CD4-positive, alpha-beta memory T cell (primary cell): Measurements from ENCODE around the gene SIGLECL1. TPM values are rescaled to one million over a fixed set of nuclear protein-coding genes. Genes with fewer than 3 reads are reported as not detected.

Source experiments
- microRNA-seq: library from miRNA; unstranded; fragments of <30 nt; microRNA quantifications from one replicate; pipeline ENCODE4 v1.2.0, GENCODE V29; 2021; ENCODE audit warnings: borderline replicate concordance, borderline number of aligned reads, borderline microRNAs expressed, mixed read lengths
- polyA plus RNA-seq, 2 donors: library from polyadenylated mRNA; unstranded; fragments of 300-500 nt; fragmentation: Illumina TruSeq; gene quantifications; one replicate each; pipeline ENCODE4 v1.2.3, GENCODE V29; 2021
- total RNA-seq, 2 experiments: library from RNA; stranded (reverse); gene quantifications; one replicate each; pipeline ENCODE4 v1.2.3, GENCODE V29; 2021

The SIGLECL1 gene
- total and polyA plus RNA-seq, 4 experiments from 2014 or later, result not detected

Small RNAs within 50 kb of the gene (microRNA-seq; reads per million reads assigned to microRNA genes)
- gene MIR8074, result not detected

Other genes starting within 250 kb of the SIGLECL1 start
- not detected for gene KLK8, start 249.5 kb upstream of the SIGLECL1 start, total RNA-seq
- not detected for gene KLK8, start 249.5 kb upstream of the SIGLECL1 start, polyA plus RNA-seq
- gene KLK10, start 231.4 kb upstream of the SIGLECL1 start, total RNA-seq, result not detected
- gene KLK10, start 231.4 kb upstream of the SIGLECL1 start, polyA plus RNA-seq, result not detected
- not detected for gene KLK11, start 224.5 kb upstream of the SIGLECL1 start, total RNA-seq
- not detected for gene KLK11, start 224.5 kb upstream of the SIGLECL1 start, polyA plus RNA-seq
- gene KLK12, start 216.1 kb upstream of the SIGLECL1 start, total RNA-seq, result not detected
- not detected for gene KLK12, start 216.1 kb upstream of the SIGLECL1 start, polyA plus RNA-seq
- not detected for gene KLK13, start 186.0 kb upstream of the SIGLECL1 start, total RNA-seq
- not detected for gene KLK13, start 186.0 kb upstream of the SIGLECL1 start, polyA plus RNA-seq
- 1 to 10 TPM in 1 of 2 experiments, not detected in 1; 1.1 TPM for gene KLK14, start 168.2 kb upstream of the SIGLECL1 start, total RNA-seq
- not detected for gene KLK14, start 168.2 kb upstream of the SIGLECL1 start, polyA plus RNA-seq
- 10 to 100 TPM; 11.4 TPM for gene CTU1, start 142.7 kb upstream of the SIGLECL1 start, total RNA-seq
- 1 to 10 TPM; 1.4 to 9.2 TPM for gene CTU1, start 142.7 kb upstream of the SIGLECL1 start, polyA plus RNA-seq
- 1 to 10 TPM; 3.4 to 3.9 TPM for gene SIGLEC9, start 126.2 kb upstream of the SIGLECL1 start, total RNA-seq
- gene SIGLEC9, start 126.2 kb upstream of the SIGLECL1 start, polyA plus RNA-seq, result 1 to 10 TPM; 2.4 to 2.6 TPM
- under 1 TPM; 0.25 to 0.52 TPM for gene SIGLEC7, start 108.8 kb upstream of the SIGLECL1 start, total RNA-seq
- under 1 TPM in 1 of 2 donors, not detected in 1; 0.57 TPM for gene SIGLEC7, start 108.8 kb upstream of the SIGLECL1 start, polyA plus RNA-seq
- under 1 TPM; 0.47 to 0.58 TPM for gene CD33, start 26.0 kb upstream of the SIGLECL1 start, total RNA-seq
- not detected for gene CD33, start 26.0 kb upstream of the SIGLECL1 start, polyA plus RNA-seq
- not detected for gene IGLON5, start 60.6 kb downstream of the SIGLECL1 start, total RNA-seq
- not detected for gene IGLON5, start 60.6 kb downstream of the SIGLECL1 start, polyA plus RNA-seq
- gene VSIG10L, start 91.1 kb downstream of the SIGLECL1 start, total RNA-seq, result under 1 TPM; 0.22 to 0.26 TPM
- under 1 TPM in 1 of 2 donors, not detected in 1; 0.17 TPM for gene VSIG10L, start 91.1 kb downstream of the SIGLECL1 start, polyA plus RNA-seq
- 10 to 100 TPM; 51.4 to 53.9 TPM for gene ETFB, start 115.3 kb downstream of the SIGLECL1 start, total RNA-seq
- 10 to 100 TPM; 65.2 to 97.0 TPM for gene ETFB, start 115.3 kb downstream of the SIGLECL1 start, polyA plus RNA-seq
- 1 to 10 TPM; 1.5 to 2.0 TPM for gene CLDND2, start 117.9 kb downstream of the SIGLECL1 start, total RNA-seq
- gene CLDND2, start 117.9 kb downstream of the SIGLECL1 start, polyA plus RNA-seq, result not detected
- 1 to 10 TPM; 2.7 to 2.8 TPM for gene NKG7, start 121.6 kb downstream of the SIGLECL1 start, total RNA-seq
- gene NKG7, start 121.6 kb downstream of the SIGLECL1 start, polyA plus RNA-seq, result 10 to 100 TPM; 36.5 to 44.3 TPM
- not detected for gene LIM2, start 136.9 kb downstream of the SIGLECL1 start, total RNA-seq
- not detected for gene LIM2, start 136.9 kb downstream of the SIGLECL1 start, polyA plus RNA-seq
- gene C19orf84, start 139.5 kb downstream of the SIGLECL1 start, total RNA-seq, result not detected
- not detected for gene C19orf84, start 139.5 kb downstream of the SIGLECL1 start, polyA plus RNA-seq
- gene SIGLEC10, start 166.6 kb downstream of the SIGLECL1 start, total RNA-seq, result under 1 TPM in 1 of 2 experiments, not detected in 1; 0.12 TPM
- under 1 TPM in 1 of 2 donors, not detected in 1; 0.39 TPM for gene SIGLEC10, start 166.6 kb downstream of the SIGLECL1 start, polyA plus RNA-seq
- not detected for gene SIGLEC8, start 207.4 kb downstream of the SIGLECL1 start, total RNA-seq
- not detected for gene SIGLEC8, start 207.4 kb downstream of the SIGLECL1 start, polyA plus RNA-seq
- gene CEACAM18, start 227.5 kb downstream of the SIGLECL1 start, total RNA-seq, result not detected
- not detected for gene CEACAM18, start 227.5 kb downstream of the SIGLECL1 start, polyA plus RNA-seq